MCF 10A (cell line): Measurements from ENCODE around the gene CSMD2. TPM values are rescaled to one million over a fixed set of nuclear protein-coding genes. Genes with fewer than 3 reads are reported as not detected.

Source experiments
- BruUV-seq: library from RNA; stranded (reverse); fragments of 400-500 nt; replicated peaks from 2 replicates; lab custom pipeline; 2021; lab: Mats Ljungman, UMichigan
- CTCF ChIA-PET: fragments of 300-600 bp; sonication (Branson Sonifier 250); formaldehyde crosslinking; extraction: SDS; loops from one replicate; lab custom pipeline; 2021; ENCODE audit warnings: antibody characterized with exemption, inconsistent platforms; lab: Yijun Ruan, JAX
- POLR2A ChIA-PET: fragments of 300-600, 350-650 bp; sonication (Branson Sonifier 250); formaldehyde crosslinking; extraction: SDS; loops from one replicate; lab custom pipeline; 2020; ENCODE audit warnings: antibody characterized with exemption, inconsistent platforms; lab: Yijun Ruan, JAX
- DNase-seq: peaks from one replicate; pipeline ENCODE4 v3.0.0-alpha.2; 2018; ENCODE audit not compliant: unreplicated experiment
- H3K27ac Mint-ChIP-seq: one replicate; pipeline ENCODE4 v1.8.0; 2022; ENCODE audit warnings: mild to moderate bottlenecking, low read depth, mixed read lengths; ENCODE audit not compliant: unreplicated experiment
- H3K27me3 Mint-ChIP-seq: one replicate; pipeline ENCODE4 v1.8.0; 2022; ENCODE audit warnings: mixed read lengths; ENCODE audit not compliant: insufficient read depth, unreplicated experiment
- H3K36me3 Mint-ChIP-seq: one replicate; pipeline ENCODE4 v1.8.0; 2022; ENCODE audit warnings: mild to moderate bottlenecking, moderate library complexity, mixed read lengths; ENCODE audit not compliant: insufficient read depth, unreplicated experiment
- H3K4me1 Mint-ChIP-seq: one replicate; pipeline ENCODE4 v1.8.0; 2022; ENCODE audit warnings: mixed read lengths; ENCODE audit not compliant: insufficient read depth, unreplicated experiment
- H3K4me3 Mint-ChIP-seq: one replicate; pipeline ENCODE4 v1.8.0; 2022; ENCODE audit warnings: mild to moderate bottlenecking, moderate library complexity, mixed read lengths; ENCODE audit not compliant: unreplicated experiment
- H3K9me3 Mint-ChIP-seq: one replicate; pipeline ENCODE4 v1.8.0; 2022; ENCODE audit warnings: mixed read lengths; ENCODE audit not compliant: unreplicated experiment
- CTCF ChIP-seq: fragments of 200-600 bp; IDR thresholded peaks from one replicate; pipeline ENCODE4 v1.8.0; 2022; ENCODE audit warnings: antibody characterized with exemption, mild to moderate bottlenecking; ENCODE audit not compliant: unreplicated experiment
- intact Hi-C: fragments of 100-400 bp; cut with micrococcal nuclease; formaldehyde crosslinking; loops from 2 replicates; pipeline ENCODE4 v1.14.1; 2022
- total RNA-seq: library from RNA; stranded (reverse); gene quantifications from 2 replicates; pipeline ENCODE4 v1.2.3, GENCODE V29; 2022

CSMD2 gene
- total RNA-seq, 1 experiment from 2014 or later: not detected

- ChIA-PET CTCF (no interaction called here), POLR2A (no interaction called here)
- no peak overlapping the region for H3K4me3 Mint-ChIP-seq
- H3K9me3 Mint-ChIP-seq: peaks cover 22% of the 10 kb centered on the region
- H3K27me3 Mint-ChIP-seq: no peaks in the 10 kb centered on the region
- peaks cover 7% of the 10 kb centered on the region for H3K36me3 Mint-ChIP-seq
- intact Hi-C loops: no loop called here
- TF ChIP-seq CTCF: no peak
- BruUV-seq: no TSS peak
- no peak overlapping the region for H3K27ac Mint-ChIP-seq
- DNase-seq: no peak
- no peaks in the 10 kb centered on the region for H3K4me1 Mint-ChIP-seq
These were observed 17.7 kb downstream of the CSMD2 start for GRCh38 chr1:34147301-34147700.

- peaks cover 2% of the 10 kb centered on the region for H3K36me3 Mint-ChIP-seq
- no peaks in the 10 kb centered on the region for H3K4me1 Mint-ChIP-seq
- intact Hi-C loops: no loop called here
- ChIA-PET POLR2A (no interaction called here), CTCF (interaction anchor here (0.6 kb wide), 1 partner anchor 258 kb away, joined by 3 read pairs; no protein-coding TSS in a partner anchor)
- TF ChIP-seq CTCF: no peak
- H3K27me3 Mint-ChIP-seq: no peaks in the 10 kb centered on the region
- no TSS peak for BruUV-seq
- H3K4me3 Mint-ChIP-seq: no peak overlapping the region
- peaks cover 28% of the 10 kb centered on the region for H3K9me3 Mint-ChIP-seq
- no peak overlapping the region for H3K27ac Mint-ChIP-seq
- DNase-seq: no peak
These were observed 20.3 kb downstream of the CSMD2 start for GRCh38 chr1:34144766-34145165.

GRCh38 chr1:34143975-34144374, 21.1 kb downstream of the CSMD2 start:
- Mint-ChIP-seq H3K27ac (no peak overlapping the region), H3K27me3 (no peaks in the 10 kb centered on the region), H3K36me3 (no peaks in the 10 kb centered on the region), H3K4me3 (no peak overlapping the region), H3K9me3 (peaks cover 29% of the 10 kb centered on the region), H3K4me1 (no peaks in the 10 kb centered on the region)
- BruUV-seq: no TSS peak
- TF ChIP-seq CTCF: no peak
- DNase-seq: no peak
- ChIA-PET POLR2A (no interaction called here), CTCF (interaction anchor here (0.6 kb wide), 2 partner anchors 47 to 257 kb away, joined by 3 read pairs; no protein-coding TSS in a partner anchor)
- intact Hi-C loops: no loop called here

- Mint-ChIP-seq H3K36me3 (no peaks in the 10 kb centered on the region), H3K4me1 (no peaks in the 10 kb centered on the region), H3K27ac (no peak overlapping the region), H3K27me3 (no peaks in the 10 kb centered on the region), H3K9me3 (peaks cover 31% of the 10 kb centered on the region), H3K4me3 (no peak overlapping the region)
- BruUV-seq: no TSS peak
- DNase-seq: no peak
- TF ChIP-seq CTCF: no peak
- ChIA-PET CTCF (interaction anchor here (0.6 kb wide), 1 partner anchor 720 kb away, joined by 3 read pairs; no protein-coding TSS in a partner anchor), POLR2A (no interaction called here)
- intact Hi-C loops: no loop called here
These were observed 24.9 kb downstream of the CSMD2 start for GRCh38 chr1:34140011-34140676.
